ENCODE results near the gene GFPT2. TPM values are rescaled to one million over a fixed set of nuclear protein-coding genes. Genes with fewer than 3 reads are reported as not detected.

Gene GFPT2
- total and polyA plus RNA-seq, 11 donors: 3.7 to 33.9 (median 8.5) TPM

- H3K4me1 ChIP-seq: no peaks in the 10 kb centered on the region
- ATAC-seq: no peak
- no peaks in the 10 kb centered on the region for H3K9me3 ChIP-seq
- no peaks in the 10 kb centered on the region for H3K36me3 ChIP-seq
- no peak for DNase-seq
- no peak overlapping the region for H3K27ac ChIP-seq
- H3K4me3 ChIP-seq: no peak overlapping the region
- 88 to 98% (median 92%) methylated on average over 6 of the region's 6 CpGs for WGBS, 4 donors
- intact Hi-C loops (cut with DNase I): no loop called here
- TF ChIP-seq POLR2A (IDR thresholded peaks at IDR 0.05) (no peak), CTCF (IDR thresholded peaks at IDR 0.05) (no peak)
- H3K27me3 ChIP-seq: no peaks in the 10 kb centered on the region
These were observed 34.7 kb upstream of the GFPT2 start for GRCh38 chr5:180387798-180388197.

DNA sequence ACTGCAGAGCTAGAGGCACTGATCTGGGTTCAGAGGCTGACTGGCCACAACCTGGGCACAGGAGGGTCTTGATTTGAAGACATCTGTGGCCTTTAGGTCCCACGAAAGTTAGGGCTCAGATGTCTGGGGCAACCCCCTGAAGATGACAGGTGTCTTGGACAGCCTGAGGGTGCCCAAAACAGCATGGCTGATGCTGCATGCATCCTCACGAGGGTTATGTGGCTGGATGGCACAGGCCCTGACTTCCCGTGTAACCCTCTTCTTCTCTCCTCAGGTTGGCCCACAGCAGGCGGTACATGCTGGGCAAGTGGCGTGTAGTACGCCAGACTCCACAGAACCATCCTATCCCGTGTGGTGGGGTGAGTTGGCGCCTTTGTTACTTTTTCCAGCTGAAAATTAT lies 29.8 kb upstream of the GFPT2 start:
- H3K4me1 ChIP-seq: no peaks in the 10 kb centered on the region
- no peak overlapping the region for H3K27ac ChIP-seq
- H3K9me3 ChIP-seq: no peaks in the 10 kb centered on the region
- H3K27me3 ChIP-seq: peaks cover 0 to 10% (median 0%) of the 10 kb centered on the region in 9 donors
- WGBS, 4 donors: 89 to 98% (median 94%) methylated on average over 6 to 8 of the region's 8 CpGs
- H3K4me3 ChIP-seq: no peak overlapping the region
- intact Hi-C loops (cut with DNase I): no loop called here
- no peak for ATAC-seq
- TF ChIP-seq POLR2A (IDR thresholded peaks at IDR 0.05): no peak
- no peak for TF ChIP-seq CTCF (IDR thresholded peaks at IDR 0.05)
- no peak for DNase-seq
- no peaks in the 10 kb centered on the region for H3K36me3 ChIP-seq

GRCh38 chr5:180381851-180382480 lies 28.8 kb upstream of the GFPT2 start:
- no peak for TF ChIP-seq POLR2A (IDR thresholded peaks at IDR 0.05)
- TF ChIP-seq CTCF (IDR thresholded peaks at IDR 0.05): no peak
- DNase-seq: no peak
- ATAC-seq: no peak
- Histone ChIP-seq H3K36me3 (no peaks in the 10 kb centered on the region), H3K27ac (no peak overlapping the region), H3K27me3 (peaks cover 0 to 10% (median 0%) of the 10 kb centered on the region in 9 donors), H3K4me3 (no peak overlapping the region), H3K9me3 (no peaks in the 10 kb centered on the region), H3K4me1 (no peaks in the 10 kb centered on the region)
- intact Hi-C loops (cut with DNase I): no loop called here
- WGBS, 4 donors: 87 to 91% (median 89%) methylated on average over 13 of the region's 13 CpGs

DNA sequence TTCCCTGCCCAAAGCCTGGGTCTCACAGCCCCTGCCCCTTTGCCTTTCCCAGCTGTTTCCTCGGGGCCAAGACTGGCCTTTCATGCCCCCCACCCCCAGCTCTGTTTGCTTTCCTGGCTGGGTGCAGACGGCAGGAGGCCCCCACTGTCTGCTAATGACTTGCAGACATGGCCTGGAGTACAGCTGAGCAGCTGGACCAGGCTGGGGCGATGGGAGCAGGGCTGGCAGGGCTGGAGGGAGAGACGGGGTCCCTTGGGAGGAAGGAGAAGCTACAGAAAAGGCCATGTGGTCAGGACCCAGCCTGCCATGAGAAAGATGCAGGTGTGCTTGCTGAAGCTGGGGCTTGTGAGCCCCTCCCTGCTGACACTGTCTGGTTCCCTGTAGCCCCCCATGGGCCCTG lies 28.3 kb upstream of the GFPT2 start:
- Histone ChIP-seq H3K27ac (no peak overlapping the region), H3K4me3 (no peak overlapping the region), H3K27me3 (peaks cover 0 to 10% (median 0%) of the 10 kb centered on the region in 9 donors), H3K36me3 (no peaks in the 10 kb centered on the region), H3K9me3 (no peaks in the 10 kb centered on the region), H3K4me1 (no peaks in the 10 kb centered on the region)
- TF ChIP-seq CTCF (IDR thresholded peaks at IDR 0.05) (no peak), POLR2A (IDR thresholded peaks at IDR 0.05) (no peak)
- intact Hi-C loops (cut with DNase I): no loop called here
- WGBS, 4 donors: 40 to 68% (median 51%) methylated on average over 4 of the region's 4 CpGs
- ATAC-seq (peak in 1 of 4 donors; percentile 65), DNase-seq (no peak)
